ENCODE measurements around the gene MLIP.
A peak's percentile ranks its signal among the peaks of the same experiment; 100 is the strongest.

MLIP gene

GRCh38 chr6:54243699-54244098 lies 132.5 kb downstream of the MLIP start:
- Histone ChIP-seq H4K91ac (ENCODE audit: low read length) (no peak overlapping the region), H3K27ac (ENCODE audit: low read length, poor library complexity, severe bottlenecking) (no peak overlapping the region), H3K9ac (ENCODE audit: low read length) (no peak overlapping the region), H3K18ac (ENCODE audit: low read depth in 1 of 2, low read length in 2 of 2) (no peak overlapping the region), H2AK5ac (ENCODE audit: low read length, severe bottlenecking) (peak overlapping the region; percentile 69), H2BK5ac (ENCODE audit: low read depth, low read length, poor library complexity, severe bottlenecking) (no peak overlapping the region), H3K14ac (ENCODE audit: low read length in 2 of 2) (no peak overlapping the region), H2AFZ (ENCODE audit: low read depth, low read length) (no peak overlapping the region), H2BK12ac (ENCODE audit: low read length in 2 of 2) (no peak overlapping the region), H3K4me1 (ENCODE audit: control insufficient read depth, insufficient read depth, low read depth, low read length) (no peaks in the 10 kb centered on the region), H3K4ac (ENCODE audit: low read depth in 1 of 2, low read length in 2 of 2) (no peak overlapping the region), H2BK120ac (ENCODE audit: low read depth, low read length) (no peak overlapping the region), H4K8ac (ENCODE audit: low read length) (no peak overlapping the region), H3K4me3 (ENCODE audit: insufficient read depth in 1 of 2, low read depth in 1 of 2, low read length in 2 of 2) (no peak overlapping the region), H3K4me2 (ENCODE audit: low read length, poor library complexity, severe bottlenecking) (no peak overlapping the region), H3K23ac (ENCODE audit: low read length in 2 of 2) (no peak overlapping the region), H3K79me1 (replicated peaks; ENCODE audit: low read length, poor library complexity, severe bottlenecking) (no peaks in the 10 kb centered on the region), H3K36me3 (ENCODE audit: control insufficient read depth in 1 of 2, insufficient read depth in 2 of 2, low read depth in 1 of 2, low read length in 2 of 2) (no peaks in the 10 kb centered on the region), H3K27me3 (ENCODE audit: control insufficient read depth in 1 of 2, insufficient read depth in 1 of 2, low read length in 2 of 2) (no peaks in the 10 kb centered on the region), H2BK15ac (ENCODE audit: low read depth, poor library complexity, severe bottlenecking) (no peak overlapping the region), H3K9me3 (ENCODE audit: control insufficient read depth, low read length) (no peaks in the 10 kb centered on the region)
- WGBS, result 97% methylated on average over 4 of the region's 4 CpGs
- no peak for DNase-seq

- H4K8ac ChIP-seq (ENCODE audit: low read length), result no peak overlapping the region
- H3K4me3 ChIP-seq (ENCODE audit: insufficient read depth in 1 of 2, low read depth in 1 of 2, low read length in 2 of 2), result no peak overlapping the region
- H3K4me2 ChIP-seq (ENCODE audit: low read length, poor library complexity, severe bottlenecking), result no peak overlapping the region
- no peak overlapping the region for H2AFZ ChIP-seq (ENCODE audit: low read depth, low read length)
- H3K9me3 ChIP-seq (ENCODE audit: control insufficient read depth, low read length), result no peaks in the 10 kb centered on the region
- no peak overlapping the region for H3K4ac ChIP-seq (ENCODE audit: low read depth in 1 of 2, low read length in 2 of 2)
- no peak overlapping the region for H3K23ac ChIP-seq (ENCODE audit: low read length in 2 of 2)
- no peaks in the 10 kb centered on the region for H3K4me1 ChIP-seq (ENCODE audit: control insufficient read depth, insufficient read depth, low read depth, low read length)
- no peak overlapping the region for H3K9ac ChIP-seq (ENCODE audit: low read length)
- no peak overlapping the region for H4K91ac ChIP-seq (ENCODE audit: low read length)
- no peak overlapping the region for H2AK5ac ChIP-seq (ENCODE audit: low read length, severe bottlenecking)
- H3K18ac ChIP-seq (ENCODE audit: low read depth in 1 of 2, low read length in 2 of 2), result no peak overlapping the region
- H2BK120ac ChIP-seq (ENCODE audit: low read depth, low read length), result no peak overlapping the region
- H3K79me1 ChIP-seq (replicated peaks; ENCODE audit: low read length, poor library complexity, severe bottlenecking), result no peaks in the 10 kb centered on the region
- H2BK5ac ChIP-seq (ENCODE audit: low read depth, low read length, poor library complexity, severe bottlenecking), result no peak overlapping the region
- no peak overlapping the region for H3K14ac ChIP-seq (ENCODE audit: low read length in 2 of 2)
- no peak overlapping the region for H2BK15ac ChIP-seq (ENCODE audit: low read depth, poor library complexity, severe bottlenecking)
- WGBS, result no CpG with 5 or more reads among the region's 1 CpG
- H3K36me3 ChIP-seq (ENCODE audit: control insufficient read depth in 1 of 2, insufficient read depth in 2 of 2, low read depth in 1 of 2, low read length in 2 of 2), result no peaks in the 10 kb centered on the region
- no peaks in the 10 kb centered on the region for H3K27me3 ChIP-seq (ENCODE audit: control insufficient read depth in 1 of 2, insufficient read depth in 1 of 2, low read length in 2 of 2)
- H3K27ac ChIP-seq (ENCODE audit: low read length, poor library complexity, severe bottlenecking), result no peak overlapping the region
- H2BK12ac ChIP-seq (ENCODE audit: low read length in 2 of 2), result no peak overlapping the region
- DNase-seq, result peak; percentile 26
Measured at GRCh38 chr6:54244430-54244829, 133.2 kb downstream of the MLIP start.

GRCh38 chr6:54245265-54245664 lies 134.0 kb downstream of the MLIP start:
- WGBS, result 80% methylated on average over 1 of the region's 2 CpGs
- H3K36me3 ChIP-seq (ENCODE audit: control insufficient read depth in 1 of 2, insufficient read depth in 2 of 2, low read depth in 1 of 2, low read length in 2 of 2), result no peaks in the 10 kb centered on the region
- no peak overlapping the region for H2BK15ac ChIP-seq (ENCODE audit: low read depth, poor library complexity, severe bottlenecking)

DNA sequence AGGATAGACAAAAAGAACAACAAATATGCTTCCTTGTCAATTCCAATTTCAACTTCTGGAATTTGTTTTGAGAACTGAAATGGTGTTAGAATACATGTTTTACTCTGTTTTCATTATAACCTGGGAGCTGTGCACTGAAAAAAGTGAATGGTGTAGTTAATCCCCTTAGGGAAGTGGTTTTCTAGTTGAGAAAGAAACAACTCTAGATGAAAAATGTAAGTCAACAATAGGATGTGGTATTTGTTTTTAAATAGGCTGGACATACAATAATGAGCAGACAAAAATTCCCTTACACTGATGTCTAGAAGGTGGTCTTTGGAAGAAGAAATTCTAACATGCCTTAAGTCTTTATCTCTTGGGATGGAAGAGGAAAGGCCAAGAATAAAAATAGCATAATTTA lies 137.1 kb downstream of the MLIP start:
- H3K4me1 ChIP-seq (ENCODE audit: control insufficient read depth, insufficient read depth, low read depth, low read length), result no peaks in the 10 kb centered on the region
- no peaks in the 10 kb centered on the region for H3K36me3 ChIP-seq (ENCODE audit: control insufficient read depth in 1 of 2, insufficient read depth in 2 of 2, low read depth in 1 of 2, low read length in 2 of 2)

More at GRCh38 chr6:54245265-54245664, 134.0 kb downstream of the MLIP start:
- no peak overlapping the region for H3K14ac ChIP-seq (ENCODE audit: low read length in 2 of 2)
- no peak for DNase-seq
- no peak overlapping the region for H2BK120ac ChIP-seq (ENCODE audit: low read depth, low read length)
- no peaks in the 10 kb centered on the region for H3K79me1 ChIP-seq (replicated peaks; ENCODE audit: low read length, poor library complexity, severe bottlenecking)
- peak overlapping the region in 1 of 2 experiments; percentile 54 for H2BK12ac ChIP-seq (ENCODE audit: low read length in 2 of 2)
- H2BK5ac ChIP-seq (ENCODE audit: low read depth, low read length, poor library complexity, severe bottlenecking), result no peak overlapping the region
- H3K18ac ChIP-seq (ENCODE audit: low read depth in 1 of 2, low read length in 2 of 2), result peak overlapping the region in 1 of 2 experiments; percentile 16
- H3K4me3 ChIP-seq (ENCODE audit: insufficient read depth in 1 of 2, low read depth in 1 of 2, low read length in 2 of 2), result no peak overlapping the region
- no peak overlapping the region for H3K27ac ChIP-seq (ENCODE audit: low read length, poor library complexity, severe bottlenecking)
- H4K91ac ChIP-seq (ENCODE audit: low read length), result no peak overlapping the region
- no peak overlapping the region for H3K9ac ChIP-seq (ENCODE audit: low read length)
- H3K4me1 ChIP-seq (ENCODE audit: control insufficient read depth, insufficient read depth, low read depth, low read length), result no peaks in the 10 kb centered on the region
- H3K23ac ChIP-seq (ENCODE audit: low read length in 2 of 2), result no peak overlapping the region
- peak overlapping the region; percentile 54 for H2AK5ac ChIP-seq (ENCODE audit: low read length, severe bottlenecking)
- no peak overlapping the region for H2AFZ ChIP-seq (ENCODE audit: low read depth, low read length)
- H3K27me3 ChIP-seq (ENCODE audit: control insufficient read depth in 1 of 2, insufficient read depth in 1 of 2, low read length in 2 of 2), result no peaks in the 10 kb centered on the region
- H3K4ac ChIP-seq (ENCODE audit: low read depth in 1 of 2, low read length in 2 of 2), result no peak overlapping the region
- H3K4me2 ChIP-seq (ENCODE audit: low read length, poor library complexity, severe bottlenecking), result no peak overlapping the region
- no peak overlapping the region for H4K8ac ChIP-seq (ENCODE audit: low read length)
- H3K9me3 ChIP-seq (ENCODE audit: control insufficient read depth, low read length), result no peaks in the 10 kb centered on the region

More for the DNA sequence above, 137.1 kb downstream of the MLIP start:
- H2BK120ac ChIP-seq (ENCODE audit: low read depth, low read length), result no peak overlapping the region
- H3K23ac ChIP-seq (ENCODE audit: low read length in 2 of 2), result no peak overlapping the region
- no peak overlapping the region for H3K27ac ChIP-seq (ENCODE audit: low read length, poor library complexity, severe bottlenecking)
- H3K4me3 ChIP-seq (ENCODE audit: insufficient read depth in 1 of 2, low read depth in 1 of 2, low read length in 2 of 2), result no peak overlapping the region
- H3K18ac ChIP-seq (ENCODE audit: low read depth in 1 of 2, low read length in 2 of 2), result no peak overlapping the region
- H4K91ac ChIP-seq (ENCODE audit: low read length), result no peak overlapping the region
- no peaks in the 10 kb centered on the region for H3K27me3 ChIP-seq (ENCODE audit: control insufficient read depth in 1 of 2, insufficient read depth in 1 of 2, low read length in 2 of 2)
- no peak overlapping the region for H2BK12ac ChIP-seq (ENCODE audit: low read length in 2 of 2)
- no peak overlapping the region for H3K14ac ChIP-seq (ENCODE audit: low read length in 2 of 2)
- no peak overlapping the region for H3K4me2 ChIP-seq (ENCODE audit: low read length, poor library complexity, severe bottlenecking)
- DNase-seq, result no peak
- H3K9ac ChIP-seq (ENCODE audit: low read length), result no peak overlapping the region
- H2AK5ac ChIP-seq (ENCODE audit: low read length, severe bottlenecking), result no peak overlapping the region
- H3K4ac ChIP-seq (ENCODE audit: low read depth in 1 of 2, low read length in 2 of 2), result no peak overlapping the region
- H2BK15ac ChIP-seq (ENCODE audit: low read depth, poor library complexity, severe bottlenecking), result no peak overlapping the region
- H3K79me1 ChIP-seq (replicated peaks; ENCODE audit: low read length, poor library complexity, severe bottlenecking), result no peaks in the 10 kb centered on the region
- H2BK5ac ChIP-seq (ENCODE audit: low read depth, low read length, poor library complexity, severe bottlenecking), result no peak overlapping the region
- H3K9me3 ChIP-seq (ENCODE audit: control insufficient read depth, low read length), result no peaks in the 10 kb centered on the region
- no peak overlapping the region for H2AFZ ChIP-seq (ENCODE audit: low read depth, low read length)
- no peak overlapping the region for H4K8ac ChIP-seq (ENCODE audit: low read length)
